ENCODE measurements around the gene IRF8. TPM values are rescaled to one million over a fixed set of nuclear protein-coding genes. Genes with fewer than 3 reads are reported as not detected.
A peak's percentile ranks its signal among the peaks of the same experiment; 100 is the strongest.

Gene IRF8
- total RNA-seq, 3 donors from 2014 or later = 16.7 to 121 (median 20.2) TPM

- no peak overlapping the region for H3K4me3 ChIP-seq
- no peak overlapping the region for H3K27ac ChIP-seq
- H3K27me3 ChIP-seq = peaks cover 3 to 46% of the 10 kb centered on the region in 2 donors
- DNase-seq (ENCODE audit: low spot score in 2 of 2) = no peak
- intact Hi-C loops (cut with DNase I; ENCODE audit: low total_unique reads) = loop anchor here (5.0 kb wide), 1 partner anchor 1793 kb away; no protein-coding TSS in a partner anchor
- H3K9me3 ChIP-seq = no peaks in the 10 kb centered on the region
- TF ChIP-seq POLR2AphosphoS5 (IDR thresholded peaks at IDR 0.05) (no peak), CTCF (IDR thresholded peaks at IDR 0.05) (no peak), POLR2A (IDR thresholded peaks at IDR 0.05) (no peak)
- no peaks in the 10 kb centered on the region for H3K36me3 ChIP-seq
- H3K4me1 ChIP-seq = peaks cover 7 to 9% of the 10 kb centered on the region in 2 donors
Observed at GRCh38 chr16:85894266-85894665, 4.7 kb upstream of the IRF8 start.

GRCh38 chr16:85897382-85897781 lies 1.6 kb upstream of the IRF8 start:
- Histone ChIP-seq H3K27ac (no peak overlapping the region), H3K36me3 (no peaks in the 10 kb centered on the region), H3K27me3 (peaks cover 3 to 71% of the 10 kb centered on the region in 2 donors), H3K4me3 (no peak overlapping the region), H3K9me3 (no peaks in the 10 kb centered on the region), H3K4me1 (peaks cover 7 to 9% of the 10 kb centered on the region in 2 donors)
- DNase-seq (ENCODE audit: low spot score in 2 of 2) = no peak
- TF ChIP-seq CTCF (IDR thresholded peaks at IDR 0.05) (no peak), POLR2A (IDR thresholded peaks at IDR 0.05) (no peak), POLR2AphosphoS5 (IDR thresholded peaks at IDR 0.05) (no peak)
- intact Hi-C loops (cut with DNase I; ENCODE audit: low total_unique reads) = no loop called here

GRCh38 chr16:85899444-85899843 lies 482 bp downstream of the IRF8 start:
- no peaks in the 10 kb centered on the region for H3K9me3 ChIP-seq
- H3K27ac ChIP-seq = no peak overlapping the region
- TF ChIP-seq CTCF (IDR thresholded peaks at IDR 0.05) (no peak), POLR2A (IDR thresholded peaks at IDR 0.05) (no peak), POLR2AphosphoS5 (IDR thresholded peaks at IDR 0.05) (no peak)
- no peaks in the 10 kb centered on the region for H3K36me3 ChIP-seq
- intact Hi-C loops (cut with DNase I; ENCODE audit: low total_unique reads) = no loop called here
- H3K4me1 ChIP-seq = peaks cover 7 to 9% of the 10 kb centered on the region in 2 donors
- no peak for DNase-seq (ENCODE audit: low spot score in 2 of 2)
- peak overlapping the region; percentile 48 to 69 (median 50) for H3K4me3 ChIP-seq
- peaks cover 3 to 78% of the 10 kb centered on the region in 2 donors for H3K27me3 ChIP-seq

GRCh38 chr16:85900027-85900792 lies 1.2 kb downstream of the IRF8 start:
- Histone ChIP-seq H3K4me3 (peak overlapping the region in 1 of 3 donors; percentile 48), H3K27me3 (peaks cover 3 to 73% of the 10 kb centered on the region in 2 donors), H3K4me1 (peaks cover 7 to 9% of the 10 kb centered on the region in 2 donors), H3K36me3 (no peaks in the 10 kb centered on the region), H3K27ac (no peak overlapping the region), H3K9me3 (no peaks in the 10 kb centered on the region)
- TF ChIP-seq CTCF (IDR thresholded peaks at IDR 0.05) (no peak), POLR2AphosphoS5 (IDR thresholded peaks at IDR 0.05) (no peak), POLR2A (IDR thresholded peaks at IDR 0.05) (no peak)
- DNase-seq (ENCODE audit: low spot score in 2 of 2) = no peak
- intact Hi-C loops (cut with DNase I; ENCODE audit: low total_unique reads) = no loop called here

- H3K27me3 ChIP-seq = peaks cover 3 to 65% of the 10 kb centered on the region in 2 donors
- H3K36me3 ChIP-seq = no peaks in the 10 kb centered on the region
- peaks cover 7 to 9% of the 10 kb centered on the region in 2 donors for H3K4me1 ChIP-seq
- TF ChIP-seq POLR2AphosphoS5 (IDR thresholded peaks at IDR 0.05) = no peak
- no peak for TF ChIP-seq POLR2A (IDR thresholded peaks at IDR 0.05)
- TF ChIP-seq CTCF (IDR thresholded peaks at IDR 0.05) = no peak
- H3K4me3 ChIP-seq = no peak overlapping the region
- H3K27ac ChIP-seq = no peak overlapping the region
- intact Hi-C loops (cut with DNase I; ENCODE audit: low total_unique reads) = no loop called here
- H3K9me3 ChIP-seq = peaks cover 0 to 5% of the 10 kb centered on the region in 2 donors
- no peak for DNase-seq (ENCODE audit: low spot score in 2 of 2)
Observed at GRCh38 chr16:85901110-85901509, 2.1 kb downstream of the IRF8 start.
